ENCODE measurements around the gene PDXK.

DNA sequence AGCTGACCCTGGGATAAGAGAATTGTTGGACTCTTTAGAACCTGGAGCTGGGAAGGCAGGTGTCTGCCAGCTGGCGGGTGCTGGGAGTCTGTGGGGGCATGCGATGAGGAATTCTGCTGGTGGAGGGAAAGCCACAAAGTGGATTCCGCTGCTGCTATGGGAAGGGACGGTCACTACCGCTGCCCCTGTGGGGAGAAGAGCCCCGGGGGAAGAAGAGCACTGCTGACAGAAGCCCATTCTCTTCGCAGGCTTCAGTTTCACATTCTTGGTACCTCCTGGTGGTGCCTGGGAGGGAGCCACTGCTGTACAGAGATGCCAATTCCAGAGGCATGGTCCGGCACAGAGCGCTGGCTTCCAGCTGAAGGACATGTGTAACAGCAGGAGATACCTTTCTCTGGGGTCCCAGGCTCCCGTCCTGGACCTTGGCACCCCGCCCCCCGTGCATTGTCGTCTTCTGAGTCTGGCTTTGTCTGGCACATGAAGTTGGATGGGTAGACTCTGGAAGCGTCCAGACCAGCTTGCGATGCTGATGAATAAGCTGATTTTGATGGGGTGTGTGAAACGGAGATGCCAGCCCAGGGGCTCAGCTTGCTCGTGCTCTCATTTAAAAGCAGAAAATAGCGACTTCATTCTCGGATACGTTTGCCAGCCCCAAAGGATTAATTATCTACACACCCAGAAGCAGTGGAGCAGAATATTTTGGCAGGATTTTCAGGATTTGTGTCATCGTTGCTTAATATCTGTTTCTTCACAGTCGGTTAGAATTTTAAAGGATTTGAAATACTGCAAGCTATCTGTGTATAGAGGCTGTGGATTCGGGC lies 13.2 kb downstream of the PDXK start:
- no peak for TF ChIP-seq BCL11A (IDR thresholded peaks at IDR 0.05; ENCODE audit: low read depth in 2 of 2, low read length in 2 of 2)
- no peak for TF ChIP-seq SIN3A (conservative IDR thresholded peaks at IDR 0.05 in 1 of 2, IDR thresholded peaks at IDR 0.05 in 1 of 2; ENCODE audit: low read depth in 1 of 2, low read length in 2 of 2)
- no peak for TF ChIP-seq MAFK (IDR thresholded peaks at IDR 0.05; ENCODE audit: low read depth, low read length)
- no peak for TF ChIP-seq TAF1 (IDR thresholded peaks at IDR 0.05; ENCODE audit: low read depth, low read length)
- TF ChIP-seq POLR2AphosphoS5 (IDR thresholded peaks at IDR 0.05; ENCODE audit: low read depth, low read length): no peak
- TF ChIP-seq, protein P1, sequence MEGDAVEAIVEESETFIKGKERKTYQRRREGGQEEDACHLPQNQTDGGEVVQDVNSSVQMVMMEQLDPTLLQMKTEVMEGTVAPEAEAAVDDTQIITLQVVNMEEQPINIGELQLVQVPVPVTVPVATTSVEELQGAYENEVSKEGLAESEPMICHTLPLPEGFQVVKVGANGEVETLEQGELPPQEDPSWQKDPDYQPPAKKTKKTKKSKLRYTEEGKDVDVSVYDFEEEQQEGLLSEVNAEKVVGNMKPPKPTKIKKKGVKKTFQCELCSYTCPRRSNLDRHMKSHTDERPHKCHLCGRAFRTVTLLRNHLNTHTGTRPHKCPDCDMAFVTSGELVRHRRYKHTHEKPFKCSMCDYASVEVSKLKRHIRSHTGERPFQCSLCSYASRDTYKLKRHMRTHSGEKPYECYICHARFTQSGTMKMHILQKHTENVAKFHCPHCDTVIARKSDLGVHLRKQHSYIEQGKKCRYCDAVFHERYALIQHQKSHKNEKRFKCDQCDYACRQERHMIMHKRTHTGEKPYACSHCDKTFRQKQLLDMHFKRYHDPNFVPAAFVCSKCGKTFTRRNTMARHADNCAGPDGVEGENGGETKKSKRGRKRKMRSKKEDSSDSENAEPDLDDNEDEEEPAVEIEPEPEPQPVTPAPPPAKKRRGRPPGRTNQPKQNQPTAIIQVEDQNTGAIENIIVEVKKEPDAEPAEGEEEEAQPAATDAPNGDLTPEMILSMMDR (IDR thresholded peaks at IDR 0.05; ENCODE audit: control extremely low read depth in 1 of 3, insufficient read depth in 1 of 3, low read depth in 1 of 3, low read length in 3 of 3): no peak
- no peak for TF ChIP-seq KDM1A (IDR thresholded peaks at IDR 0.05; ENCODE audit: borderline replicate concordance, low read length)
- no peak for TF ChIP-seq YY1 (IDR thresholded peaks at IDR 0.05; ENCODE audit: low read depth, low read length)
- no peak for TF ChIP-seq TBP (IDR thresholded peaks at IDR 0.05; ENCODE audit: low read depth, low read length)
- no peak for TF ChIP-seq TCF12 (IDR thresholded peaks at IDR 0.05; ENCODE audit: low read depth, low read length)
- no peak for TF ChIP-seq ZNF274 (IDR thresholded peaks at IDR 0.05; ENCODE audit: borderline replicate concordance, extremely low read depth, low read length)
- no peak for TF ChIP-seq POLR2A (IDR thresholded peaks at IDR 0.05; ENCODE audit: control extremely low read depth in 1 of 2, low read depth in 2 of 2, low read length in 2 of 2)
- no peak for TF ChIP-seq SAP30 (IDR thresholded peaks at IDR 0.05; ENCODE audit: insufficient read depth, insufficient replicate concordance, low read length)
- TF ChIP-seq CHD2 (IDR thresholded peaks at IDR 0.05; ENCODE audit: low read length): no peak

All from H1 (cell line).